ENCODE measurements around the gene ROPN1B. TPM values are rescaled to one million over a fixed set of nuclear protein-coding genes. Genes with fewer than 3 reads are reported as not detected.

The ROPN1B gene
- total RNA-seq, 1 experiment from 2014 or later = 2.2 TPM

DNA sequence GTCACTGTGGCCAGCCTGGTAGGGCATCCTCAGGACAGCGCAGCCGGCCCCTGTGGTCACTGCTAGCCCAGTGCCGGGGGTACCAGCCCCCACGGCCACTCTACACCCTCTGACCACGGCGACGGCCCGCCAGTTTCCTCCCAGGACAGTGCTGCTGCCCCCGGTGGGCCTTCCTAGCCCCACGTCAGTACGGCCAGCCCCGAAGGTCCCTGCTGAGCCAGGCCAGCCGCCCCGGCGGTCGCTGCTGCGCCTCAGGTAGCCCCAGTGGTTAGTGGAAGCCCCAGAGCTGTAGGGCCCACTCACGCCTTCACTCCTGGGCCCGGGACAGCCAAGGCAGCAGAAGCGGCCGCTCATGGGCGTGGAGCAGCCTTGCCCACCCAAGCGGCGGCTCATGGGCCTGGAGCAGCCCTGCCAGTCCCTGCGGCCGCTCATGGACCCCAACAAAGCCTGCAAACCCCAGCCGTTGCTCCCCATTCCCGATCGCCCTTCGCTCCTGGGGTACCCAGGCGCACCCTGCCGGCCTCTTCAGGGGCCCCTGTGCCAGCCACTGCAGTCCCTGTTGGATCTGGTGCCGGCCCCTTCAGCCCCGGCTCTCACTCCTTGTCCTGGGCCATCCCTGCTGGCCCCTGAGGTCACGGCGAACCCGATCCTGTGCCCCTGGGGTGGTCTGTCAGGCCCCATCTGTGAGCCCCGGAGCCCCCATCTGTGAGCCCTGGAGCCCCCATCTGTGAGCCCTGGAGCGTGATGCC, 9.5 kb upstream of the ROPN1B start:
- H3K4me3 ChIP-seq (replicated peaks in 1 of 2; ENCODE audit: low read depth in 1 of 2, low read length in 2 of 2) = no peak overlapping the region

More for the DNA sequence above, 9.5 kb upstream of the ROPN1B start:
- Histone ChIP-seq H2AFZ (ENCODE audit: low read depth, low read length, poor library complexity, severe bottlenecking) (no peak overlapping the region), H3K4me1 (ENCODE audit: control insufficient read depth in 1 of 2, insufficient read depth in 2 of 2, low read length in 2 of 2) (no peaks in the 10 kb centered on the region), H4K20me1 (ENCODE audit: insufficient read depth) (no peaks in the 10 kb centered on the region), H3K27me3 (ENCODE audit: insufficient read depth, low read length) (no peaks in the 10 kb centered on the region), H3K9ac (ENCODE audit: low read length) (no peak overlapping the region), H3K27ac (ENCODE audit: low read depth, low read length) (no peak overlapping the region), H3K9me3 (ENCODE audit: control insufficient read depth in 1 of 2, insufficient read depth in 1 of 2, low read depth in 1 of 2, low read length in 2 of 2) (no peaks in the 10 kb centered on the region), H3K36me3 (ENCODE audit: control insufficient read depth in 1 of 2, insufficient read depth in 2 of 2, low read length in 2 of 2) (no peaks in the 10 kb centered on the region), H3K9me2 (ENCODE audit: insufficient read depth) (no peaks in the 10 kb centered on the region), H3K79me2 (ENCODE audit: insufficient read depth, low read length) (no peaks in the 10 kb centered on the region), H3K4me2 (ENCODE audit: low read length) (no peak overlapping the region)
- no peak for DNase-seq (ENCODE audit: low read depth, low spot score)
- no TSS peak for BruUV-seq (replicated peaks)
- ATAC-seq = no peak
- RAD21 ChIA-PET (ENCODE audit: low non-redundant PET in 1 of 2, low total read pairs in 2 of 2, uncharacterized antibody in 2 of 2, unreplicated experiment in 2 of 2) = no interaction called here
- POLR2A ChIA-PET = no interaction called here
- CTCF ChIA-PET = no interaction called here
- TF ChIP-seq MAX (IDR thresholded peaks at IDR 0.05) (no peak), CEBPB (IDR thresholded peaks at IDR 0.05; ENCODE audit: low read depth) (no peak), FOSL1 (IDR thresholded peaks at IDR 0.05; ENCODE audit: low read depth) (no peak), TCF7L2 (IDR thresholded peaks at IDR 0.05; ENCODE audit: borderline replicate concordance, extremely low read depth, insufficient read depth, insufficient read length) (no peak), SRF (IDR thresholded peaks at IDR 0.05; ENCODE audit: low read depth) (no peak), POLR2A (IDR thresholded peaks at IDR 0.05; ENCODE audit: borderline replicate concordance, extremely low read depth, insufficient read depth, insufficient read length) (no peak), ZFX (IDR thresholded peaks at IDR 0.05) (no peak), EZH2phosphoT487 (IDR thresholded peaks at IDR 0.05; ENCODE audit: borderline replicate concordance) (no peak), SP1 (IDR thresholded peaks at IDR 0.05; ENCODE audit: low read depth) (no peak), RAD21 (IDR thresholded peaks at IDR 0.05; ENCODE audit: low read depth) (no peak), CTCF (IDR thresholded peaks at IDR 0.05 in 2 of 3, conservative IDR thresholded peaks at IDR 0.05 in 1 of 3; ENCODE audit: borderline replicate concordance in 1 of 3, insufficient read depth in 1 of 3, low read depth in 2 of 3, low read length in 2 of 3) (no peak), ELF1 (IDR thresholded peaks at IDR 0.05; ENCODE audit: borderline replicate concordance, low read depth) (no peak), EGR1 (IDR thresholded peaks at IDR 0.05; ENCODE audit: low read depth) (no peak), JUND (IDR thresholded peaks at IDR 0.05) (no peak), YY1 (IDR thresholded peaks at IDR 0.05; ENCODE audit: extremely low read depth, insufficient replicate concordance, low read depth, low read length) (no peak), ZBTB33 (IDR thresholded peaks at IDR 0.05; ENCODE audit: extremely low read depth, insufficient replicate concordance, low read length) (no peak), ATF3 (IDR thresholded peaks at IDR 0.05) (no peak), CBX3 (IDR thresholded peaks at IDR 0.05; ENCODE audit: low read depth) (no peak), EZH2 (IDR thresholded peaks at IDR 0.05) (no peak)
- intact Hi-C loops (cut with micrococcal nuclease) = no loop called here
